Stimulated activated CD4-positive, alpha-beta T cell treated with anti-CD3 and anti-CD28 coated beads, Interleukin-4, amount 100 ng/mL, for 48 hours (primary cell): ENCODE measurements around the gene CUTA.

ENCODE experiments used
- DNase-seq, 2 donors: peaks; one replicate each; pipeline ENCODE4 v3.0.0-alpha.2; 2020; ENCODE audit warnings: low read depth in 2 of 2

CUTA gene

GRCh38 chr6:33423777-33424176 lies 5.9 kb upstream of the CUTA start:
- no peak for DNase-seq

- no peak for DNase-seq
Observed at GRCh38 chr6:33421344-33421643, 3.4 kb upstream of the CUTA start.

GRCh38 chr6:33420491-33421343 lies 2.8 kb upstream of the CUTA start:
- DNase-seq: no peak

GRCh38 chr6:33419580-33420490 lies 1.9 kb upstream of the CUTA start, which contains the start of gene SYNGAP1:
Gene SYNGAP1 (plus strand): TSS chr6:33420065. CDS start chr6:33420265, 200 bp downstream.
- peak; percentile 43 to 49 for DNase-seq

GRCh38 chr6:33418690-33419291 lies 884 bp upstream of the CUTA start:
- DNase-seq: peak in 1 of 2 donors; percentile 56

GRCh38 chr6:33417128-33417902 lies 592 bp downstream of the CUTA start:
- no peak for DNase-seq

GRCh38 chr6:33416386-33417127 lies 1.4 kb downstream of the CUTA start:
- DNase-seq: peak in 1 of 2 donors; percentile 33

GRCh38 chr6:33415831-33416230 lies 2.1 kb downstream of the CUTA start:
- DNase-seq: no peak

- DNase-seq: no peak
Observed at GRCh38 chr6:33414592-33415271, 3.2 kb downstream of the CUTA start.

GRCh38 chr6:33413241-33414120 lies 4.4 kb downstream of the CUTA start:
- no peak for DNase-seq

- DNase-seq: no peak
Observed at GRCh38 chr6:33412140-33413009, 5.5 kb downstream of the CUTA start.

- DNase-seq: no peak
Observed at GRCh38 chr6:33411632-33412005, 6.3 kb downstream of the CUTA start.

GRCh38 chr6:33410711-33411631 lies 6.9 kb downstream of the CUTA start, which contains the start of gene PHF1:
Gene PHF1 (plus strand): TSS chr6:33411014. CDS start chr6:33412264, 1,250 bp downstream.
- no peak for DNase-seq

GRCh38 chr6:33410050-33410710 lies 7.7 kb downstream of the CUTA start:
- DNase-seq: peak; percentile 96 to 98

GRCh38 chr6:33407132-33407718 lies 10.7 kb downstream of the CUTA start:
- DNase-seq: no peak

- no peak for DNase-seq
Observed at GRCh38 chr6:33406126-33406525, 11.8 kb downstream of the CUTA start.
